Measurements from ENCODE around the gene MARS2. TPM values are rescaled to one million over a fixed set of nuclear protein-coding genes. Genes with fewer than 3 reads are reported as not detected.

Gene MARS2
- total RNA-seq, 2 experiments from 2014 or later: 21.8 to 32.7 TPM

GRCh38 chr2:197661626-197662025 is 43.5 kb upstream of the MARS2 start:
- CTCF ChIA-PET (ENCODE audit: unreplicated experiment): no interaction called here
- TF ChIP-seq, protein P1, sequence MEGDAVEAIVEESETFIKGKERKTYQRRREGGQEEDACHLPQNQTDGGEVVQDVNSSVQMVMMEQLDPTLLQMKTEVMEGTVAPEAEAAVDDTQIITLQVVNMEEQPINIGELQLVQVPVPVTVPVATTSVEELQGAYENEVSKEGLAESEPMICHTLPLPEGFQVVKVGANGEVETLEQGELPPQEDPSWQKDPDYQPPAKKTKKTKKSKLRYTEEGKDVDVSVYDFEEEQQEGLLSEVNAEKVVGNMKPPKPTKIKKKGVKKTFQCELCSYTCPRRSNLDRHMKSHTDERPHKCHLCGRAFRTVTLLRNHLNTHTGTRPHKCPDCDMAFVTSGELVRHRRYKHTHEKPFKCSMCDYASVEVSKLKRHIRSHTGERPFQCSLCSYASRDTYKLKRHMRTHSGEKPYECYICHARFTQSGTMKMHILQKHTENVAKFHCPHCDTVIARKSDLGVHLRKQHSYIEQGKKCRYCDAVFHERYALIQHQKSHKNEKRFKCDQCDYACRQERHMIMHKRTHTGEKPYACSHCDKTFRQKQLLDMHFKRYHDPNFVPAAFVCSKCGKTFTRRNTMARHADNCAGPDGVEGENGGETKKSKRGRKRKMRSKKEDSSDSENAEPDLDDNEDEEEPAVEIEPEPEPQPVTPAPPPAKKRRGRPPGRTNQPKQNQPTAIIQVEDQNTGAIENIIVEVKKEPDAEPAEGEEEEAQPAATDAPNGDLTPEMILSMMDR (conservative IDR thresholded peaks at IDR 0.05; ENCODE audit: low read length): no peak
- no peak for TF ChIP-seq EZH2phosphoT487 (IDR thresholded peaks at IDR 0.05; ENCODE audit: borderline replicate concordance, low read depth, low read length)

DNA sequence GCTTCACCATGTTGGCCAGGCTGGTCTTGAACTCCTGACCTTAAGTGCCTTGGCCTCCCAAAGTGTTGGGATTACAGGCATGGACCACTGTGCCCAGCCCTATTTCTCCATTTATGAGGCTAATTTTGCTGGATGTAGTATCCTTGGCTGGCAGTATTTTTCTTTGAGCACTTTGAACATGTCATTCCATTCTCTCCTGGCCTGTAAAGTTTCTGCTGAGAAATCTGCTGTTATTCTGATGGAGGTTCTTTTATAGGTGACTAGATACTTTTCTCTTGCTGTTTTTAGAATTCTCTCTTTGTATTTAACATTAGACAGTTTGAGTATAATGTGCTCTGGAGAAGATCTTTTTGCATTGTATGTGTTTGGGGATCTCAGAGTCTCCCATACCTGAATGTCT is 38.9 kb upstream of the MARS2 start:
- TF ChIP-seq EZH2phosphoT487 (IDR thresholded peaks at IDR 0.05; ENCODE audit: borderline replicate concordance, low read depth, low read length): no peak
- TF ChIP-seq, protein P1 (conservative IDR thresholded peaks at IDR 0.05; ENCODE audit: low read length): no peak
- DNase-seq (ENCODE audit: low spot score): no peak
- H3K9me3 ChIP-seq (ENCODE audit: low read length): peaks cover 9% of the 10 kb centered on the region; the same call in 1 of the 2 replicates
- ChIA-PET CTCF (ENCODE audit: unreplicated experiment) (no interaction called here), POLR2A (interaction anchor here (0.7 kb wide), 1 partner anchor 163 kb away, joined by 4 read pairs; no protein-coding TSS in a partner anchor)
- H3K4me1 ChIP-seq (ENCODE audit: insufficient read depth, low read length, poor library complexity, severe bottlenecking): no peaks in the 10 kb centered on the region
- H3K79me2 ChIP-seq (ENCODE audit: insufficient read depth, low read depth, low read length): no peaks in the 10 kb centered on the region
- H3K4me3 ChIP-seq (ENCODE audit: low read depth, low read length, poor library complexity, severe bottlenecking): no peak overlapping the region
- BruUV-seq (replicated peaks): no TSS peak
- no peaks in the 10 kb centered on the region; the same call in 1 of the 2 replicates for H3K9me2 ChIP-seq (ENCODE audit: insufficient read depth, low read length)
- H2AFZ ChIP-seq (ENCODE audit: low read length): no peak overlapping the region
- no peaks in the 10 kb centered on the region for H3K36me3 ChIP-seq (ENCODE audit: insufficient read depth, low read length)
- H4K20me1 ChIP-seq (ENCODE audit: insufficient read depth, low read length): no peaks in the 10 kb centered on the region
- H3K27ac ChIP-seq (ENCODE audit: low read depth, low read length, poor library complexity, severe bottlenecking): no peak overlapping the region
- no peak overlapping the region for H3K4me2 ChIP-seq (ENCODE audit: low read length)
- intact Hi-C loops (cut with micrococcal nuclease; ENCODE audit: unreplicated experiment): no loop called here

More at GRCh38 chr2:197661626-197662025, 43.5 kb upstream of the MARS2 start:
- Histone ChIP-seq H3K4me1 (ENCODE audit: insufficient read depth, low read length, poor library complexity, severe bottlenecking) (no peaks in the 10 kb centered on the region), H3K36me3 (ENCODE audit: insufficient read depth, low read length) (no peaks in the 10 kb centered on the region), H3K79me2 (ENCODE audit: insufficient read depth, low read depth, low read length) (no peaks in the 10 kb centered on the region), H4K20me1 (ENCODE audit: insufficient read depth, low read length) (no peaks in the 10 kb centered on the region), H3K9me2 (ENCODE audit: insufficient read depth, low read length) (no peaks in the 10 kb centered on the region; the same call in 1 of the 2 replicates), H3K9me3 (ENCODE audit: low read length) (peaks cover 8% of the 10 kb centered on the region; the same call in 1 of the 2 replicates), H2AFZ (ENCODE audit: low read length) (no peak overlapping the region), H3K4me3 (ENCODE audit: low read depth, low read length, poor library complexity, severe bottlenecking) (no peak overlapping the region), H3K4me2 (ENCODE audit: low read length) (no peak overlapping the region), H3K27ac (ENCODE audit: low read depth, low read length, poor library complexity, severe bottlenecking) (no peak overlapping the region)
- intact Hi-C loops (cut with micrococcal nuclease; ENCODE audit: unreplicated experiment): no loop called here
- no TSS peak for BruUV-seq (replicated peaks)
- POLR2A ChIA-PET: no interaction called here
- no peak for DNase-seq (ENCODE audit: low spot score)

DNA sequence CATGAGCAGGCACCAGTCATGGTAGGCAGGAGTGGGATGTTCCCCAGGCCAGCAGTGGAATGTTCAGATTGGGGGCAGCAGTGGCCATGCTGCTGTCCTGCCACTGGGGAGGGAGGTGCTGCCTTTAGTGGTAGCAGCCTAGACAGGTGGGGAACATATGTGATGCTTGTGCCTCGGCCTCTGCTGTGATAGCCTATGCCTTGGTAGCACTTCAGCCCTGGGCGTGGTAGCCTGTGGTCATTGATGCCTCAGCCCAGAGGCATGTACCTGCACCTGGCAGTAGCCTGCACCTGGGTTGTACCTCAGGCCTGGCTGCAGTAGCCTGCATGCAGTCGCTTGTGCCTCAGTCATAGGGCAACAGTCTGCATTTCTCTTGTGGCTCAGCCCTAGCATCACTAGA is 36.9 kb upstream of the MARS2 start:
- Histone ChIP-seq H3K9me3 (ENCODE audit: low read length) (peaks cover 4% of the 10 kb centered on the region; the same call in 1 of the 2 replicates), H3K4me3 (ENCODE audit: low read depth, low read length, poor library complexity, severe bottlenecking) (no peak overlapping the region), H3K79me2 (ENCODE audit: insufficient read depth, low read depth, low read length) (no peaks in the 10 kb centered on the region), H3K4me1 (ENCODE audit: insufficient read depth, low read length, poor library complexity, severe bottlenecking) (no peaks in the 10 kb centered on the region), H2AFZ (ENCODE audit: low read length) (no peak overlapping the region), H3K36me3 (ENCODE audit: insufficient read depth, low read length) (no peaks in the 10 kb centered on the region), H3K27ac (ENCODE audit: low read depth, low read length, poor library complexity, severe bottlenecking) (no peak overlapping the region), H4K20me1 (ENCODE audit: insufficient read depth, low read length) (no peaks in the 10 kb centered on the region), H3K4me2 (ENCODE audit: low read length) (no peak overlapping the region), H3K9me2 (ENCODE audit: insufficient read depth, low read length) (no peaks in the 10 kb centered on the region)
- TF ChIP-seq, protein P1 (conservative IDR thresholded peaks at IDR 0.05; ENCODE audit: low read length): no peak
- TF ChIP-seq EZH2phosphoT487 (IDR thresholded peaks at IDR 0.05; ENCODE audit: borderline replicate concordance, low read depth, low read length): no peak
- POLR2A ChIA-PET: no interaction called here
- intact Hi-C loops (cut with micrococcal nuclease; ENCODE audit: unreplicated experiment): no loop called here
- BruUV-seq (replicated peaks): no TSS peak
- DNase-seq (ENCODE audit: low spot score): no peak
- CTCF ChIA-PET (ENCODE audit: unreplicated experiment): no interaction called here
